CD4-positive, alpha-beta T cell treated with Interleukin-4 for 4 hours (primary cell): ENCODE measurements around the gene SLFN12L.
"Not testable (repeated sequence)": the region's sequence is repeated elsewhere in the genome, so short reads cannot be mapped to it uniquely, and the experiment has no call there.

Experiments used
- DNase-seq: peaks from one replicate; pipeline ENCODE4 v3.0.0-alpha.2; 2020

SLFN12L gene

DNA sequence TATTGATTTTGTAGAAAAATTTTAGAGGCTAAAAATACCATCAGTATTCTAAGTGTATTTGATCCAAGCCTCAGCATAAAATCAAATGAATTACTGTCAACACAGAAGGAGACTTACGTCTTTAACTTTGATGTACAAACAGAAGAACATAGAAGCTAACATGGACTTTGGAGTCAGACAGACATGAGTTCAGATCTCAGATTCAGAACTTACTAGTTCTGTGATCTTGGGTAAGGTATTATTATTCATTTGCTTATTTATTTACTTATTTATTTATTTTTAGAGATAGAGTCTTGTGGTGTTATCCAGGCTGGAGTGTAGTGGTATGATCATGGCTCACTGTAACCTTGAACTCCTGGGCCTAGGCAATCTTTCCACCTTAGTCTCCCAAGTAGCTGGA is 4.0 kb upstream of the SLFN12L start:
- no peak for DNase-seq

DNA sequence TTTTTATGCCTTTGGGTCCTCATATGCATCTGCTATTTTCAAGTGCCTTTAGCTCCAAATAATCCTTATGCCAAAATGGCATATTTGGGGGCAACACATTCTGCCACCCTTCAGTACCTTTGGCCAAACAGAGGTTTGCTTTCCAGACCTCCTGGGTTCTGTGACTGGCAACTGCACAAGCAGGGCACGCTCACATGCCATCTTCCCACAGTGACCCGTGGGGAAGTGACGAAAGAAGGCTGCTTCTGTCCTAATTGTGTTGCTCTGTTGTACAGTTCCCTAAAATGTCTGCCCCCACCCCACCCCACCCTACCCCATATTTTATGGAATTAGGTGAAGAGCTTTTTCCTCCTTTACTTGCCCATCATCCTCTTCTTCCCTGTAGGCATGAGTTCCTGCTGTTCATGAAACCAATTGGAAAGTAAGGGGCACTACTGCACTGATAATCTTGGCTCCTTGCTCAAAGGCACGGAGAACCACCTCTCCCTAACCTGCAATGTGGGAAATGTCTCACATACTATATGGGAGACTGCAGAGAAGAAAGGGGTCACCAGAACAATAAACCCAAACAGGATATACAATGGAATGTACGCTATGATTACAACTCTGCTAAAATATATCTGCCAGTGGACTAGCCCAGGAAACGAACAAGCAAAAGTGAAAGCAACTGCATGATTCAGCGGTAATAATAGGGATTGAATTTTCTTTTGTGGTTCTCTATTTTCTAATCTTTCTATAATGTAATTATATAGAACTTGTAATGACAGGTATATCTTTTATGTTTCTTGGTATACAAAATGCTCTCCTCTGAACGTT is 3.3 kb upstream of the SLFN12L start:
- DNase-seq: peak; percentile 62

DNA sequence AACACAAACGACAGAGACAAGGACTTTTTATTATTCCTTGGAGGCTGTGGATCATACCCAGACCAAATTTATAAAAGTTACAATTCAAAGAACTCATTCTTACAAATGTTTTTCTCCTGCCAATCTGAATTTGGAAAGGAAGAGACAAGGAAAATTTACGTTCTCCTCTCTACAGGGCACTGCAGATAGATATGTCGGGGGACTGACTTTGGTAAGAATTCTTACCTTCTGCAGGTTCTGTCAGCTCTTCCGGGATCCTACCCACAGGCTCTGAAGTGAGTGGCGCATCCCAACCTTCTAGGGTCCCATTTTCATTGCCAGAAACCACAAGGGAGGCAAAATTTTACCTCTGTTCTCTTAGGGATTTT is 2.2 kb upstream of the SLFN12L start:
- no peak for DNase-seq

DNA sequence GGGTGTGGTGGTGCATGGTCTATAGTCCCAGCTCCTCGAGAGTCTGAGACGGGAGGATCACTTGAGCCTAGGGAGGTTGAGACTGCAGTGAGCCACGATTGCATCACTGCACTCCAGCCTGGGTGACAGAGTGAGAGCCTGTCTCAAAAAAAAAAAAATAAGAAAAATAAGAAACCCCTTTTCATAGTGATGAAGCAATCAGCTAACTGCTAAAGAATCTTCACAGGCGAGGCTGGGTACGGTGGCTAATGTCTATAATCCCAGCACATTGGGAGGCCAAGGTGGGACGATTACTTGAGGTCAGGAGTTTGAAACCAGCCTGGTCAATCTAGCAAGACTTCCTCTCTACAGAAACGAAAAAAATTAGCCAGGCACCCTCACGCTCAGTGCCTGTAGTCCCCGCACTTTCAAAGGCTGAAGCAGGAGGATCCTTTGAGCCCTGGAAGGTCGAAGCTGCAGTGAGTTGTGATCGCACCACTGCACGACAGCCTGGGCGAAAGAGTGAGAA is 760 bp downstream of the SLFN12L start:
- peak; percentile 46 for DNase-seq

DNA sequence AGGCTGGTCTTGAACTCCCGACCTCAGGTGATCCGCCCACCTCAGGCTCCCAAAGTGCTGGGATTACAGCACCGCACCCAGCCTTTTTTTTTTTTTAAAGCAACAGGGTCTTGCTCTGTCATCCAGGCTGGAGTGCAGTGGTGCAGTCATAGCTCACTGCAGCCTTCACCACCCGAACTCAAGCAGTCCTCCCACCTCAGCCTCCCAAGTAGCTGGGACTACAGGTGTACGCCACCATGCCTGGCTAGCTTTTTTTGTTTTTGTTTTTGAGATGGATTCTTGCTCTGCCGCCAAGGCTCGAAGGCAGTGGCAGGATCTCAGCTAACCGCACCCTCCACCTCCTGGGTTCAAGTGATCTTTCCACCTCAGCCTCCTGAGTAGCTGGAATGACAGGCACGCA is 2.1 kb downstream of the SLFN12L start:
- not testable (repeated sequence) for DNase-seq

DNA sequence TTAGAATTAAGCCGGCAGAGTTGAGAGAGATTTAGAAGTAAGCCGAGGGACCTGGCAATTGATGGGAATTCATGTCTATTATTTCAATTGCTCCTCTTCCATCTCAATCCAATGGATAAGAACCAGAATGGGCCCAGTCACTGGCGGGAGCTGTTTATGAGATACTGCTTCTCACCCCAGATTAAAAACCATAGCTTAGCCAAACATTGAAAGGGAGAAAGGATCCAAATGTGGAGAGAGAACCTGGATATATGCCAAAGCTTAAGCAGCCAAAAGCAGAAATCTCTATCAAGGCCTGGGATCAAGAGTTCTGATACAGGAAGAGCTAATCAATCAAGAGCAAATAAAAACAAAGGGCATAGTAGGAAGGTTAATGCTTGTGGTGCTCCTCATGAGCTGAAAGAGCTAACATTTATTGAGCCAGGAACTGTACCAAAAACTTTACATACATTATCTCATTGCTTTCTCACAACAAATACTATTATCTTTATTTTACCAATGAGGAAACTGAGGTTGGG is 2.8 kb downstream of the SLFN12L start:
- no peak for DNase-seq

DNA sequence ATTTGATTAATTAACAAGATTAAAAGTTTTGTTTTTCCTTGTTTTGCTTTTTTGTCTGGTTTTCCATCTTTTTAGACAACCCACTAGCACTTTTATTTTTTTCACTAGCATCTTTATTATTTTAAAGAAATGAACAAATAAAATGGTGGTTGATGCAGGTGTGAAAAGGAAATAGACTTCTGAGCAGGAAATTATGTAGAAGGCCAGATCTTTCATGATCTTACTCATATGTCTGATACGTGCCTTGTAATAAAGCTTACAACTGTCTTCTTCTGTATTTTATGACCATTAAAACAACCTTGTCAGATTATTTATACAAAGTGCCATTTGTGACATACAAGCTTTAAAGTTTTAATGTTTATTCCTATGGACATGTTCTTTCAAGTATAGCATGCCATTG is 6.3 kb downstream of the SLFN12L start:
- peak; percentile 65 for DNase-seq

DNA sequence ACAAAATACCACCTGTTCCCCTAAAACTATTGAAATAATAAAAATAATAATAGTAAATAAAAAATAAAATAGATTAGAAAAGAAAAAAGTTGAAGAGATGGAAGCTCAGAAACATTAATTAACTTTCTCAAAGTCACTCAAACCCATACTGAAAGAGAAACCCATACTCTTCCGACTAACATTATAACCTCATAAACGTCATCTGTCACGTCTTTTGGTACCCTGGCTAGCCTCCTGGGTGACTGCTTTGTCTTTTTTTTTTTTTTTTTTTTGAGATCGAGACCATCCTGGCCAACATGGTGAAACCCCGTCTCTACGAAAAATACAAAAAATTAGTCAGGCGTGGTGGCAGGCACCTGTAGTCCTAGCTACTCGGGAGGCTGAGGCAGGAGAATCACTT is 7.6 kb downstream of the SLFN12L start:
- peak; percentile 46 for DNase-seq

DNA sequence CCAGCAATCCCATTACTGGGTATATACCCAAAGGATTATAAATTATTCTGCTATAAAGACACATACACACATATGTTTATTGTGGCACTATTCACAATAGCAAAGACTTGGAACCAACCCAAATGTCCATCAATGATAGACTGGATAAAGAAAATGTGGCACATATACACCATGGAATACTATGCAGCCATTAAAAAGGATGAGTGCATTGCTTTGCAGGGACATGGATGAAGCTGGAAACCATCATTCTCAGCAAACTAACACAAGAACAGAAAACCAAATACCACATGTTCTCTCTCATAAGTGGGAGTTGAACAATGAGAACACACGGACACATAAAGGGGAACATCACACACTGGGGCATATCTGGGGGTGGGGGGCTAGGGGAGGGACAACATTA is 8.2 kb downstream of the SLFN12L start:
- not testable (repeated sequence) for DNase-seq

DNA sequence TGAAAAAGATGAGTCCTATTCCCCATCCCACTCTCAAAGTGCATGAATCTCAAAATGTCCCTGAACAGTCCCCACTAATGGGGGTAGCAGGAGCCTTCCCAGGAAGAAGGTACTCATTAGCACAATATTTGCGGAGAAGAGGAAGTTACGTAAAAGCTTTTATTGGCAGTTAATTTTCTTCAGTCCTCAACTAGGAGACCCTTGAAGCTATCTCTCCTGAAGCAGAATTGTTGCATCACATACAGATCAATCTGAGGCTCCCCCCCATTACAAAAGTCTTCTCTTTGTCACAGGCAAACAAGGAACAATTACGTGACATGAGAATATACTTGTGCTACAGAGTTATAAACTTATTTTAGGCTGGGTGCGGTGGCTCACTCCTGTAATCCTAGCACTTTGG is 14.2 kb downstream of the SLFN12L start:
- no peak for DNase-seq

DNA sequence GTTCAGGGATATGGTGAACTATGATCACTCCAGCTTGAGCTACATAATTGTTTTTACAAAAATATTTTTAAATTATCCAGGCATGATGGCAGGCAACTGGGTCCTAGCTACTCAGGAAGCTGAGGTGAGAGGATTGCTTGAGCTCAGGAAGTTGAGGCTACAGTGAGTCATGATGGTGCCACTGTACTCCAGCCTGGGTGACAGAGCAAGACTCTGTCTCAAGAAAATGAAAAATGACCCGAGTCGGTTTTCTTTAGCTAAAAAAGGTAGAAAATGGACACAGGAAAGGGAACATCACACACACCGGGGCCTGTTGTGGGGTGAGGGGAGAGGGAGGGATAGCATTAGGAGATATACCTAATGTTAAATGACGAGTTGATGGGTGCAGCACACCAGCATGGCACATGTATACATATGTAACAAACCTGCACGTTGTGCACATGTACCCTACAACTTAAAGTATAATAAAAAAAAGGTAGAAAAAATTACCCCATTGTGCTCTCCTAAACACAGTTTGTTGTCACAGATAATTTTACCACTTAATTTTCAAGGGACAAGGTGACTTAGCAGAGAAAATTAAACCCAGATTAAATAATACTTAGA is 15.7 kb downstream of the SLFN12L start:
- peak; percentile 78 for DNase-seq

DNA sequence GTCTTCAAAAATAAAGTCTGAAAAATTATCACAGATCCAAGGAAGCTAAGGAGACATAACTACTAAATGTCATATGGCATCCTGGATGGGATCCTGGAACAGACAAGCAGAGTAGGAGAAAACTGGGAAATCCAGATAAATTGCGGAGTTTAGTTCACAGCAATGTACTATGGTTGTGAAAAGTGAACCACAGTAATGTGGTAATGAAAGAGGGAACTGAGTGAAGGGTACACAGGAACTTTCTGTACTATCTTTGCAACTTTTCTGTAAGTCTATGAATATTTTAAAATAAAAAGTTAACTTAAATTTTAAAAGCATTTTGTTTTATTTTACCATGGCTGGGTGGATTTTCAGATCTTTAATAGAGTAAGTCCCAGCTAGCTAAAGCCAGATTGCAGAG is 16.3 kb downstream of the SLFN12L start:
- DNase-seq: no peak

DNA sequence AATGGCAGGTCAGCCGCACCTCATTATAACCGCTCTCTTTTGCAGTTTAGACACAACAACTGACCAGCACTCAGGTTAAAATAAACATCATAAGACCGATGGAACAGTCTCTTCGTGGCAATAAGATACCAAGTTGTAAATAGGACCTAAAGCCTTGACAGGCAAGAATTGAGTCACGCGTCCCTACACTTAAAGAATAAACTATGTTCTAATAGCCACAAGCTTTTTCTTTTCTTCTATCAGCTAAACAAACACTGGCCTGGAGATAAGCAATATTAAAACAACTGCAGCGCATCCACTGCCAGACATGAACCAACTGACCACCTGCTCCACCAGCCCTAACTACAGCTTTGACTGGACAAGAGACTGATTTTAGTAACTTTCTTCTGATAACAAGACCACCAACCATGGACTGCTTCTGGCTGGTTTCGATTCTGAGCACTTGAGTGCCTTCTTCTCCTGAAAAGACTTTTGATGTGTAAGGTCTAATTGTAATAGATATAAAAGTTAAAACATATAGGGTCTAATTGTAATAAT is 17.5 kb downstream of the SLFN12L start:
- DNase-seq: no peak

DNA sequence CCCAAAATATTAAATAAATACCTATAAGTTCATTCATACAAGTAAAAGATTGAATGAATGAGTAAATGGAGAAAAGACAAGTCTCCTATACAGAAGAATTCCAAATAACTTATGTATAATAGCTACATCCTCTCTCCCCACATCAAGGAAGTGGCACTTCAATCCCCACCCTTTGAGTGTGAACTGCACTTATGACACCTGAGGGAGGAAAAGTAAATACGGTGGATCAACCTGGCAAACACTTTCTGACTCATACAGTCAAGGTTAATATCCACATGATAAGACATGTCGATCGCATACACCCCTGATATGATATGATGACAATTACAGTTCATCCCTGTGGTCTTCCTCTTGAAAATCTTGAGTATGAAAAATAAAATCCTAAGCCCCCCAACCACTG is 18.0 kb downstream of the SLFN12L start:
- DNase-seq: peak; percentile 57

DNA sequence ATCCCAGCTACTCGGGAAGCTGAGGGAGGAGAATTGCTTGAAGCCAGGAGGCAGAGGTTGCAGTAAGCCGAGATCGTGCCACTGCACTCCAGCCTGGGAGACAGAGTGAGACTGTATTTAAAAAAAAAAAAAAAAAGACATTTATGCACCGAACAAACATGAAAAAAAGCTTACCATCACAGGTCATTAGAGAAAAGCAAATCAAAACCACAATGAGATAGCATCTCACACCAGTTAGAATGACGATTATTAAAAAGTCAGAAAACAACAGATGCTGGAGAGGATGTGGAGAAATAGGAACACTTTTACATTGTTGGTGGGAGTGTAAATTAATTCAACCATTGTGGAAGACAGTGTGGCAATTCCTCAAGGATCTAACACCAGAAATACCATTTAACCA is 19.0 kb downstream of the SLFN12L start:
- not testable (repeated sequence) for DNase-seq

DNA sequence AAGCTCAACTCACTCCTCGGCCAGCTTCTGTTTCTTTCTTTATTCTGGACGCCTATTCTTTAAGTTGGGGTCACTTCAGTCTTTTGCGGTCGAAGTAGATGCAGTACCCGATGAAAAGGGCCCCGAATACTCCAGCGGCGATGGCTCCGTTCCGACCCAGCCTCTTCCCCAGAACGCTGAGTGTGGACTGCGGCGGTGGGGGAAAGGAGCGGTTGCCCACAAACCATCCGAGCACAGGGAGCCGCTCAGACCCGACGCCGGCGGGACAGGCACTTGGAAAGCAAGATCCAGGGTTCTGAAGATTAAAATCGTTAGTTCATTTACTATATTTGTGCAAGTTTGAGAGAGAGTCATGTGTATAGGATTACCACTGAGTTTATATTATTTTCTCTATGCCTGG is 22.5 kb downstream of the SLFN12L start:
- no peak for DNase-seq

DNA sequence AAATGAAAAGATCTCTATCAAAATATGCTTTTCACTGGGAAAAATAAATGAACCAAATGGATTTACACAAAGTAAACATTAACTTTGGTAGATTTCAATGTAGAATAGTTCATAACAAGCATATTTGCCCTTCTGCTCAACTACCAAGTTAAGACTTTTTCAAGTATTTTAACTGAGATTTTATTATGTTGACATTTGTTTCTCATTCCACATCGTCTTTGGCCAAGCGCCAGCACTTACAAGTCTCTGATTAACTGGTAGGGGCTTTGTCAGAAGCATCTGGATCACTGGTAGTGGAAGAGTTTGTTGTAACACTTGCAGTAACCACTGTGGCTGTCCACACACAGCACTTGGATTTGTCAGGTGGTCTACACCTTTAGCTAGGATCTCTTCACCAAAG is 22.9 kb downstream of the SLFN12L start:
- no peak for DNase-seq

DNA sequence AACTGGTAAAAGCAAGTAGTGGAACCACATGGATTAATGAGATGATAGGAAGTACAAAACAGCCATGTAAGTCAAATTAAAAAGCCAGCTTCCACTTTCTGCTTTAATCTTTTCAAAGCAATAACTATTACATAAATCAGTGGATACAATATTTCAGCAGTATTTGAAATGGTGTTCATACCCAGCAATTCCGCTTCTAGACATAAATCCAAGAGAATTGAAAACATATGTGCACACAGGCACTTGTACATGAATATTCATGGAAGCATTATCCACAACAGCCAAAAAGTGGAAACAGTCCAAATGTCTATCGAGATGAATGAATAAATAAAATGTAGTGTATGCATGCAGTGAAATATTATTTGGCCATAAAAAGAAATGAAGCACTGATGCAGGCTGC is 27.4 kb downstream of the SLFN12L start:
- no peak for DNase-seq

DNA sequence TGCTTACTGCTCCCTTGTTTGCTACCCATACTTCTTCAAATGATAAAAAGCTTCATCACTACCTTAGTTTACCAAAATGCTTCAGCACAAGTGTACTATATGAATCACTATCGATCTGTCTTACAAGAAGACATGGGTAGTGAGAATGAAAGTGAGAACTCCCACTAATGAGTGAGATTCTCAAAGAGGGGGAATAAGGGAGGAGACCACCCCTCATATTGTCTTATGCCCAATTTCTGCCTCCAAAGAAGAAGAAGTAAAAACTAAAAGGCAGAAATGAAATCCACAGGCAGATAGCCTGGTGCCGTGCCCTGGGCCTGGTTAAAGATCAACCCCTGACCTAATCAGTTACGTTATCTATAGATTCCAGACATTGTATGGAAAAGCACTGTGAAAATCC is 29.8 kb downstream of the SLFN12L start:
- not testable (repeated sequence) for DNase-seq

DNA sequence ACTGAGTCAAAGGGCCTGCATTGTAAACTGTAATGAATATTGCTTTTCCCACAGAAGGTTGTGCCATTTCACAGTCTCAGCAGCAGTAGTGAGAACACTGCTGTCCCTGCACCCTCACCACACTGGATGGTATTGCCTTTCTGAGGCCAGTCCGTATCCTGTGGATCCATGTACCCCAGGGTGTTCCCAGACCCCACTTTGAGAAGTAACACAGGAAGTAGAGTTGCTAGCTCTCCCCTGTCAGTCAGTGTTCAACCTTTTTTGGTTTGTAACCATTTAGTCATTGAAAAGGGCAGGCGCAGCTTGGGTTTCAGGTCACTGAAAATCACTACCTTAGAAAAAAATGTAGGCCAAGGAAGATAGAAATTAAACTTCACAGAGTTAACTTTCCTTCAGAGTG is 37.9 kb downstream of the SLFN12L start:
- no peak for DNase-seq

DNA sequence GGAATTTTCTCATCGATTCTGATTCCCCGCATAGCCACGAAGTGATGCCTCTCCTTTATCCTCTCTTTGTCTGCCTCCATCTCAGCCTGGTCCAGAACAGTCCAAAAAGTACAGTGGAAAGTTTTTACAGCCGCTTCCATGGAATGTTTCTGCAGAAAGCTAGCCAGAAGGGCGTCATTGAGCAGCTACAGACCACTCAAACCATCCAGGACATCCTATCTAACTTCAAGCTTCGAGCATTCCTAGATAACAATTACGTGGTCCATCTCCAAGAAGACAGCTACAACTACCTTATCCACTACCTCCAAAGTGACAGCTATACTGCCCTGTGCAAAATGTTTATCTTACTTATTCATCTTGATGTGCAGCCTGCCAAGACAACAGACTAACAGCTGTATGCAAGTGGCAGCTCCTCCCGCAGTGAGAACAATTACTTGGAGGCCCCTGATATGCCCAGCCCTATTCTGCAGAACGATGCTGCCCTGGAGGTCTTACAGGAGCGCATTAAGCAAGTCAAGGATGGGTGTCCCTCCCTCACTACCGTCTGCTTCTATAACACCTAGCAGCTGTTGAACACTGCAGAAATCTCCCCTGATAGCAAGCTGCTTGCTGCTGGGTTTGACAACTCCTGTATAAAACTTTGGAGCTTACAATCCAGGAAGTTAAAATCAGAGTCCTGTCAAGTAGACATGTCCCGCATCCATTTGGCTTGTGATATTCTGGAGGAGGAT is 38.9 kb downstream of the SLFN12L start:
- no peak for DNase-seq

DNA sequence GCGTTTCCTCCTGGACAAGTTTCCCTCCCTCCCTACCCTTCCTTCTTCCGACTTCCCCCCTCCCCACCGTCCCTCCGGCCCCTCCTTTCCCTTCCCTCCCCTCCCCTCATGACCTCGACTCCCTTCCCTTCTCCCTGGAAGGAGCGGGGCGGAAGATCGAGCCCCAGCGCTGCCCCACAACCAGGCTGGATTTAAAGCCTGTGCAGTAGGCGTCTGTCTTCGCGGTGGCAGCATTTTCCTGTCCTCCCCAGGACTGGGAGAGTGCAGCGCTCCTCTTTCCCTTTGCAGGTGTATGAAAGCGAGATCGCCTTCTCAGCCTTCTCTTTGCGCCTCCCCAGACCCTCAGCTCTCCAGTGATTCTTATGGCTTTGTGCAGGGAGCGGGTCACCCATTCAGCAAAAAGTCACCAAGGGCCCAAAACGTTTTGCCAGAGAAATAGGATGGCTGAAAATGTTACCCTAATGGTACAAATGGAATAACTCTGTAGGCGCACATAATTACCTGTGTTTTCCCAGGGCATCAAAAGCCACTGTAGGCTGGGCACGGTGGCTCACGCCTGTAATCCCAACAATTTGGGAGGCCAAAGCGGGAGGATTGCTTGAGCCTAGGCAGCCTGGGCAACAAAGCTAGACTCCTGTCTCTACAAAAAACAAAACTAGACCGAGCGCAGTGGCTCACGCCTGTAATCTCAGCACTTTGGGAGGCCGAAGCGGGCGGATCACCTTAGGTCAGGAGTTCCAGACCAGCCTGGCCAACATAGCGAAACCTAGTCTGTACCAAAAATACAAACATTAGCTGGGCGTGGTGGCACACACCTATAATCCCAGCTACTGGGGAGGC is 40.8 kb downstream of the SLFN12L start:
- no peak for DNase-seq
